CD4-positive, alpha-beta memory T cell (primary cell): ENCODE data around the gene PSD. TPM values are rescaled to one million over a fixed set of nuclear protein-coding genes. Genes with fewer than 3 reads are reported as not detected.

ENCODE experiments used
- CTCF ChIA-PET: fragments of 350-600 bp; sonication (Branson Sonifier 250); formaldehyde crosslinking; loops from one replicate; lab custom pipeline; 2021; ENCODE audit warnings: inconsistent platforms; ENCODE audit not compliant: partially characterized antibody; lab: Charles Lee
- POLR2A ChIA-PET: fragments of 350-600 bp; sonication (Branson Sonifier 250); formaldehyde crosslinking; loops from one replicate; lab custom pipeline; 2021; ENCODE audit not compliant: partially characterized antibody; lab: Charles Lee
- DNase-seq, 5 donors: peaks; one replicate each; pipeline versions ENCODE4 v3.0.0 to v3.0.0-alpha.2; 2020 to 2022; ENCODE audit warnings: mixed read lengths in 1 of 5
- H3K27ac ChIP-seq: one replicate; pipeline ENCODE4 v1.7.0; 2013; ENCODE audit warnings: low read depth, low read length
- H3K27me3 ChIP-seq: 2 replicates; pipeline ENCODE4 v1.7.0; 2013; ENCODE audit warnings: mild to moderate bottlenecking, low read length, moderate library complexity; ENCODE audit not compliant: insufficient read depth
- H3K36me3 ChIP-seq: 2 replicates; pipeline ENCODE4 v1.7.0; 2013; ENCODE audit warnings: mild to moderate bottlenecking, low read length, moderate library complexity; ENCODE audit not compliant: insufficient read depth
- H3K4me1 ChIP-seq: 2 replicates; pipeline ENCODE4 v1.7.0; 2013; ENCODE audit warnings: mild to moderate bottlenecking, low read length, moderate library complexity; ENCODE audit not compliant: insufficient read depth
- H3K4me3 ChIP-seq, 2 donors: one replicate each; pipeline ENCODE4 v1.7.0; 2013; ENCODE audit warnings: low read length in 2 of 2, mild to moderate bottlenecking in 1 of 2
- H3K9me3 ChIP-seq, 2 donors: one replicate each; pipeline ENCODE4 v1.7.0; 2013; ENCODE audit warnings: low read length in 2 of 2, control low read depth in 1 of 2; ENCODE audit not compliant: control insufficient read depth in 1 of 2
- H3K27ac Mint-ChIP-seq, 7 donors: one replicate each; pipeline ENCODE4 v1.8.0; 2020 to 2021; ENCODE audit warnings: mixed read lengths in 7 of 7, mild to moderate bottlenecking in 6 of 7, inconsistent platforms in 3 of 7, moderate library complexity in 3 of 7
- H3K27me3 Mint-ChIP-seq, 2 donors: one replicate each; pipeline ENCODE4 v1.8.0; 2020 to 2021; ENCODE audit warnings: mixed read lengths in 2 of 2
- H3K36me3 Mint-ChIP-seq, 2 donors: one replicate each; pipeline ENCODE4 v1.8.0; 2020 to 2021; ENCODE audit warnings: mixed read lengths in 2 of 2, inconsistent platforms in 1 of 2, mild to moderate bottlenecking in 1 of 2
- H3K4me1 Mint-ChIP-seq, 4 donors: one replicate each; pipeline ENCODE4 v1.8.0; 2020 to 2021; ENCODE audit warnings: mixed read lengths in 4 of 4, mild to moderate bottlenecking in 1 of 4
- H3K4me3 Mint-ChIP-seq, 8 donors: one replicate each; pipeline ENCODE4 v1.8.0; 2020 to 2021; ENCODE audit warnings: mixed read lengths in 8 of 8, mild to moderate bottlenecking in 7 of 8, moderate library complexity in 6 of 8, inconsistent platforms in 3 of 8
- H3K9me3 Mint-ChIP-seq, 8 donors: one replicate each; pipeline ENCODE4 v1.8.0; 2020 to 2021; ENCODE audit warnings: mixed read lengths in 8 of 8, mild to moderate bottlenecking in 5 of 8, inconsistent platforms in 3 of 8, moderate library complexity in 1 of 8
- intact Hi-C: fragments of 100-400 bp; cut with micrococcal nuclease; formaldehyde crosslinking; loops from one replicate; pipeline ENCODE4 v1.15.1; 2023
- polyA plus RNA-seq, 2 donors: library from polyadenylated mRNA; unstranded; fragments of 300-500 nt; fragmentation: Illumina TruSeq; gene quantifications; one replicate each; pipeline ENCODE4 v1.2.3, GENCODE V29; 2021
- total RNA-seq, 2 experiments: library from RNA; stranded (reverse); gene quantifications; one replicate each; pipeline ENCODE4 v1.2.3, GENCODE V29; 2021

Gene PSD
- total and polyA plus RNA-seq, 4 experiments from 2014 or later: 2.1 to 5.4 (median 3.8) TPM

- no peaks in the 10 kb centered on the region for H3K27me3 ChIP-seq
- no peaks in the 10 kb centered on the region for H3K27me3 Mint-ChIP-seq
- peaks cover 5% of the 10 kb centered on the region for H3K36me3 ChIP-seq
- H3K4me1 ChIP-seq: peaks cover 23% of the 10 kb centered on the region
- peaks cover 8 to 22% of the 10 kb centered on the region in 2 donors for H3K36me3 Mint-ChIP-seq
- H3K9me3 ChIP-seq: no peaks in the 10 kb centered on the region
- no peaks in the 10 kb centered on the region for H3K9me3 Mint-ChIP-seq
- H3K4me3 Mint-ChIP-seq: peak overlapping the region in 1 of 8 donors; percentile 42
- no peak overlapping the region for H3K4me3 ChIP-seq
- CTCF ChIA-PET: interaction anchor here (4.4 kb wide), 1 partner anchor 55 kb away, joined by 20 read pairs; no protein-coding TSS in a partner anchor
- no peak for DNase-seq
- POLR2A ChIA-PET: interaction anchor here (0.7 to 5.9 kb wide), 2 partner anchors 8 to 20 kb away, joined by 3 to 126 read pairs; no protein-coding TSS in a partner anchor
- H3K27ac ChIP-seq: no peak overlapping the region
- intact Hi-C loops: no loop called here
- peak overlapping the region in 1 of 7 donors; percentile 77 for H3K27ac Mint-ChIP-seq
- H3K4me1 Mint-ChIP-seq: peaks cover 10 to 31% (median 23%) of the 10 kb centered on the region in 4 donors
Measured at GRCh38 chr10:102453502-102453901, 34.9 kb upstream of the PSD start.

- Mint-ChIP-seq H3K36me3 (peaks cover 8 to 22% of the 10 kb centered on the region in 2 donors), H3K27me3 (no peaks in the 10 kb centered on the region), H3K9me3 (no peaks in the 10 kb centered on the region), H3K4me3 (peak overlapping the region in 5 of 8 donors; percentile 17 to 87 (median 62)), H3K27ac (peak overlapping the region; percentile 26 to 81 (median 76)), H3K4me1 (peaks cover 10 to 31% (median 23%) of the 10 kb centered on the region in 4 donors)
- H3K4me1 ChIP-seq: peaks cover 23% of the 10 kb centered on the region
- peak in 1 of 5 donors; percentile 75 for DNase-seq
- H3K27ac ChIP-seq: peak overlapping the region; percentile 10
- H3K4me3 ChIP-seq: no peak overlapping the region
- no peaks in the 10 kb centered on the region for H3K27me3 ChIP-seq
- CTCF ChIA-PET: interaction anchor here (0.7 to 5.2 kb wide), 5 partner anchors 9 to 1036 kb away, joined by 3 to 23 read pairs (median 20); no protein-coding TSS in a partner anchor
- POLR2A ChIA-PET: interaction anchor here (3.8 to 7.5 kb wide), 6 partner anchors 8 to 58 kb away, joined by 41 to 186 read pairs (median 103); partner anchors contain the start of genes ACTR1A, CUEDC2, FBXL15 and NFKB2
- H3K36me3 ChIP-seq: peaks cover 5% of the 10 kb centered on the region
- no peaks in the 10 kb centered on the region for H3K9me3 ChIP-seq
- intact Hi-C loops: no loop called here
Measured at GRCh38 chr10:102452672-102453340, 34.2 kb upstream of the PSD start.

GRCh38 chr10:102451105-102451969, 32.8 kb upstream of the PSD start, which contains the start of gene C10orf95:
C10orf95 (minus strand) TSS chr10:102451543; CDS start chr10:102451093, 450 bp downstream.
- Histone ChIP-seq H3K9me3 (no peaks in the 10 kb centered on the region), H3K36me3 (peaks cover 5% of the 10 kb centered on the region), H3K27me3 (no peaks in the 10 kb centered on the region), H3K4me1 (peaks cover 23% of the 10 kb centered on the region), H3K27ac (peak within 1 kb of the TSS; percentile 79), H3K4me3 (peak within 1 kb of the TSS; percentile 65 to 96)
- Mint-ChIP-seq H3K4me1 (peaks cover 10 to 31% (median 23%) of the 10 kb centered on the region in 4 donors), H3K27ac (peak within 1 kb of the TSS; percentile 77 to 84 (median 81)), H3K36me3 (peaks cover 8 to 20% of the 10 kb centered on the region in 2 donors), H3K27me3 (no peaks in the 10 kb centered on the region), H3K4me3 (peak within 1 kb of the TSS; percentile 82 to 96 (median 88)), H3K9me3 (no peaks in the 10 kb centered on the region)
- intact Hi-C loops: no loop called here
- ChIA-PET POLR2A (interaction anchor here (0.6 to 7.5 kb wide), 23 partner anchors 10 to 632 kb away, joined by 3 to 186 read pairs (median 8); partner anchors contain the start of genes ACTR1A, CUEDC2, FBXL15 and NFKB2), CTCF (interaction anchor here (0.6 to 5.2 kb wide), 14 partner anchors 10 to 220 kb away, joined by 3 to 30 read pairs (median 6); partner anchors contain the start of genes ACTR1A, CUEDC2, FBXL15 and SUFU)
- no peak for DNase-seq

GRCh38 chr10:102450374-102451104, 32.0 kb upstream of the PSD start:
- peak overlapping the region; percentile 81 to 97 (median 96) for H3K27ac Mint-ChIP-seq
- Histone ChIP-seq H3K4me3 (peak overlapping the region; percentile 96), H3K9me3 (no peaks in the 10 kb centered on the region), H3K27me3 (no peaks in the 10 kb centered on the region), H3K36me3 (peaks cover 5% of the 10 kb centered on the region), H3K27ac (peak overlapping the region; percentile 79), H3K4me1 (peaks cover 23% of the 10 kb centered on the region)
- intact Hi-C loops: loop anchor here (1.0 kb wide), 5 partner anchors 11 to 56 kb away; partner anchors contain the start of gene CUEDC2
- H3K36me3 Mint-ChIP-seq: peaks cover 4 to 18% of the 10 kb centered on the region in 2 donors
- peaks cover 10 to 31% (median 23%) of the 10 kb centered on the region in 4 donors for H3K4me1 Mint-ChIP-seq
- POLR2A ChIA-PET: interaction anchor here (0.5 to 7.5 kb wide), 27 partner anchors 9 to 917 kb away, joined by 3 to 186 read pairs (median 7); partner anchors contain the start of genes ACTR1A, ARL3, CUEDC2 and FBXL15
- H3K4me3 Mint-ChIP-seq: peak overlapping the region; percentile 90 to 96 (median 94)
- no peaks in the 10 kb centered on the region for H3K27me3 Mint-ChIP-seq
- DNase-seq: peak; percentile 93 to 96 (median 93)
- CTCF ChIA-PET: interaction anchor here (0.7 to 5.2 kb wide), 14 partner anchors 11 to 243 kb away, joined by 3 to 30 read pairs (median 6); partner anchors contain the start of genes ACTR1A, CUEDC2, FBXL15 and SUFU
- H3K9me3 Mint-ChIP-seq: no peaks in the 10 kb centered on the region

GRCh38 chr10:102450124-102450373, 31.5 kb upstream of the PSD start:
- Histone ChIP-seq H3K27me3 (no peaks in the 10 kb centered on the region), H3K4me3 (peak overlapping the region; percentile 96), H3K9me3 (no peaks in the 10 kb centered on the region), H3K36me3 (peaks cover 5% of the 10 kb centered on the region), H3K27ac (peak overlapping the region; percentile 79), H3K4me1 (peaks cover 23% of the 10 kb centered on the region)
- H3K9me3 Mint-ChIP-seq: no peaks in the 10 kb centered on the region
- no peaks in the 10 kb centered on the region for H3K27me3 Mint-ChIP-seq
- no peak for DNase-seq
- peaks cover 10 to 31% (median 22%) of the 10 kb centered on the region in 4 donors for H3K4me1 Mint-ChIP-seq
- peaks cover 4 to 18% of the 10 kb centered on the region in 2 donors for H3K36me3 Mint-ChIP-seq
- peak overlapping the region; percentile 81 to 97 (median 96) for H3K27ac Mint-ChIP-seq
- intact Hi-C loops: loop anchor here (1.0 kb wide), 5 partner anchors 11 to 56 kb away; partner anchors contain the start of gene CUEDC2
- peak overlapping the region; percentile 90 to 96 (median 94) for H3K4me3 Mint-ChIP-seq
- POLR2A ChIA-PET: interaction anchor here (0.5 to 7.5 kb wide), 26 partner anchors 11 to 918 kb away, joined by 3 to 186 read pairs (median 7); partner anchors contain the start of genes ACTR1A, ARL3, CUEDC2 and FBXL15
- CTCF ChIA-PET: interaction anchor here (0.7 to 5.2 kb wide), 10 partner anchors 11 to 244 kb away, joined by 3 to 30 read pairs (median 18); partner anchors contain the start of genes ACTR1A, CUEDC2 and SUFU
